Trophoblast cell (in vitro differentiated cells and primary cell): ENCODE results near the gene TSPAN3.

Source experiments
- DNase-seq, 2 donors: peaks; one replicate each; pipeline ENCODE4 v3.0.0-alpha.2; 2016
- H2AFZ ChIP-seq: 2 replicates; pipeline ENCODE4 v1.6.1; 2013; ENCODE audit warnings: low read length, moderate library complexity, mild to moderate bottlenecking; ENCODE audit not compliant: insufficient read depth, poor library complexity
- H2AK5ac ChIP-seq: 2 replicates; pipeline ENCODE4 v1.6.1; 2013; ENCODE audit warnings: mild to moderate bottlenecking, low read length
- H2BK120ac ChIP-seq: 2 replicates; pipeline ENCODE4 v1.6.1; 2013; ENCODE audit warnings: low read length, mild to moderate bottlenecking, moderate library complexity; ENCODE audit not compliant: insufficient read depth, poor library complexity
- H2BK12ac ChIP-seq: 2 replicates; pipeline ENCODE4 v1.6.1; 2013; ENCODE audit warnings: mild to moderate bottlenecking, low read length, moderate library complexity
- H2BK5ac ChIP-seq: 2 replicates; pipeline ENCODE4 v1.6.1; 2013; ENCODE audit warnings: low read length, low read depth, moderate library complexity, mild to moderate bottlenecking; ENCODE audit not compliant: poor library complexity
- H3K14ac ChIP-seq: 2 replicates; pipeline ENCODE4 v1.6.1; 2013; ENCODE audit warnings: mild to moderate bottlenecking, low read length
- H3K18ac ChIP-seq: 2 replicates; pipeline ENCODE4 v1.6.1; 2013; ENCODE audit warnings: mild to moderate bottlenecking, low read length
- H3K23ac ChIP-seq: 2 replicates; pipeline ENCODE4 v1.6.1; 2013; ENCODE audit warnings: low read length
- H3K27ac ChIP-seq: 2 replicates; pipeline ENCODE4 v1.5.1; 2013; ENCODE audit warnings: low read depth, mild to moderate bottlenecking, inconsistent platforms, low read length, moderate library complexity
- H3K27me3 ChIP-seq: 2 replicates; pipeline ENCODE4 v1.6.1; 2013; ENCODE audit warnings: inconsistent platforms, mild to moderate bottlenecking, low read length, moderate library complexity; ENCODE audit not compliant: insufficient read depth
- H3K36me3 ChIP-seq, 2 experiments: 1 replicate in 1 of 2; 2 replicates in 1 of 2; pipeline ENCODE4 v1.6.1; 2013; ENCODE audit warnings: low read length in 2 of 2, mild to moderate bottlenecking in 2 of 2, moderate library complexity in 1 of 2; ENCODE audit not compliant: insufficient read depth in 2 of 2, control insufficient read depth in 1 of 2
- H3K4ac ChIP-seq: 2 replicates; pipeline ENCODE4 v1.6.1; 2013; ENCODE audit warnings: low read depth, mild to moderate bottlenecking, low read length, moderate library complexity
- H3K4me1 ChIP-seq, 2 experiments: 1 replicate in 1 of 2; 2 replicates in 1 of 2; pipeline ENCODE4 v1.6.1; 2013; ENCODE audit warnings: low read length in 2 of 2, mild to moderate bottlenecking in 2 of 2, moderate library complexity in 1 of 2; ENCODE audit not compliant: insufficient read depth in 2 of 2, control insufficient read depth in 1 of 2
- H3K4me2 ChIP-seq: 2 replicates; pipeline ENCODE4 v1.6.1; 2013; ENCODE audit warnings: inconsistent platforms, mild to moderate bottlenecking, low read length, moderate library complexity
- H3K4me3 ChIP-seq: 2 replicates; pipeline ENCODE4 v1.5.1; 2013; ENCODE audit warnings: mild to moderate bottlenecking, low read depth, low read length, inconsistent platforms
- H3K79me1 ChIP-seq: one replicate; pipeline ENCODE4 v1.6.1; 2013; ENCODE audit warnings: low read length
- H3K79me2 ChIP-seq: 2 replicates; pipeline ENCODE4 v1.6.1; 2013; ENCODE audit warnings: low read length, mild to moderate bottlenecking; ENCODE audit not compliant: control insufficient read depth, insufficient read depth, poor library complexity
- H3K9ac ChIP-seq: 2 replicates; pipeline ENCODE4 v1.6.1; 2013; ENCODE audit warnings: mild to moderate bottlenecking, low read length
- H3K9me3 ChIP-seq: 2 replicates; pipeline ENCODE4 v1.6.1; 2013; ENCODE audit warnings: low read depth, mild to moderate bottlenecking, control low read depth, inconsistent platforms, low read length; ENCODE audit not compliant: insufficient read depth
- H4K12ac ChIP-seq: 2 replicates; pipeline ENCODE4 v1.6.1; 2013; ENCODE audit warnings: low read depth, mild to moderate bottlenecking, low read length, moderate library complexity
- H4K8ac ChIP-seq: 2 replicates; pipeline ENCODE4 v1.6.1; 2013; ENCODE audit warnings: low read depth, mild to moderate bottlenecking, low read length, moderate library complexity
- H4K91ac ChIP-seq: one replicate; pipeline ENCODE4 v1.6.1; 2013; ENCODE audit warnings: low read depth, mild to moderate bottlenecking, low read length, moderate library complexity
- WGBS: extraction: QIAGEN DNeasy Blood & Tissue Kit; methylation state at CpG from one replicate; pipeline ENCODE4 v1.1.7; 2013; ENCODE audit warnings: missing lambda C conversion rate; ENCODE audit not compliant: insufficient read length, insufficient coverage; ENCODE audit errors: extremely low coverage; 5-methylcytosine and 5-hydroxymethylcytosine counted together

Gene TSPAN3

DNA sequence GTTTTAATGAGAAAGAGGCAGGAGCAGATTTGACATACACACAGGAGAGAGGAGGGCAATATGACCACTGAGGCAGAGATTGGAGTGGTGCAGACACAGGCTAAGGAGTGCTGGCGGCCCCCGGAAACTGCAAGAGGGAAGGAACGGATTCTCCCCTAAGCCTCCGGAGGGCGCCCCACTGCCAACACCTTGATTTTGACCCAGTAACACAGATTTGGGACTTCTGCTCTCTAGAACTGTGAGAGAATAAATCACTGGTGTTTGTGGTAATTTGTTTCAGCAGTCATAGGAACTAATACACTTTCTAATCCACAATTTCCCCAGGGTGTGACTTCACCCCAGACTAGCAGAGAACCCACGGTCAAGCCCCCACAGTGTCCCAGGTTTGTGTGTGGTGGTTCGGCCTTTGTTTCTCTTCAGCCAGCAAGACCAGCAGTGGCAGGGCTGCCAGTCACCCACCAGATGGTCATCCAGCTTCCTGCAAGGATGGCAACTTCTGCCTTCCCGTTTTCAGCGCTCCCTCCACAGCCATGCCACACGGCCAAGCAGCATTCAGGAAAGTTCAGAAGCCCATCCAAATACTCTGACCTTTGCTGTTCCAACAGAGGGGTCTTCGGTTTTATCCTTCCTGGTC is 23.6 kb upstream of the TSPAN3 start:
- WGBS, result no CpG with 5 or more reads among the region's 11 CpGs
- H3K4me2 ChIP-seq, result no peak overlapping the region
- H2AK5ac ChIP-seq, result no peak overlapping the region
- H3K9me3 ChIP-seq, result no peaks in the 10 kb centered on the region
- H3K36me3 ChIP-seq, result no peaks in the 10 kb centered on the region
- no peak overlapping the region for H2BK120ac ChIP-seq
- H4K91ac ChIP-seq, result no peak overlapping the region
- H2BK5ac ChIP-seq, result no peak overlapping the region
- H3K4me3 ChIP-seq, result no peak overlapping the region
- H3K18ac ChIP-seq, result no peak overlapping the region
- no peaks in the 10 kb centered on the region for H3K27me3 ChIP-seq
- H2BK12ac ChIP-seq, result no peak overlapping the region
- no peak overlapping the region for H3K4ac ChIP-seq
- no peaks in the 10 kb centered on the region for H3K79me1 ChIP-seq
- no peak overlapping the region for H4K12ac ChIP-seq
- no peak overlapping the region for H3K9ac ChIP-seq
- H3K4me1 ChIP-seq, result no peaks in the 10 kb centered on the region
- no peak overlapping the region for H3K27ac ChIP-seq
- DNase-seq, result no peak
- no peak overlapping the region for H4K8ac ChIP-seq
- no peak overlapping the region for H3K14ac ChIP-seq
- no peak overlapping the region for H2AFZ ChIP-seq
- no peak overlapping the region for H3K23ac ChIP-seq
- no peaks in the 10 kb centered on the region for H3K79me2 ChIP-seq

DNA sequence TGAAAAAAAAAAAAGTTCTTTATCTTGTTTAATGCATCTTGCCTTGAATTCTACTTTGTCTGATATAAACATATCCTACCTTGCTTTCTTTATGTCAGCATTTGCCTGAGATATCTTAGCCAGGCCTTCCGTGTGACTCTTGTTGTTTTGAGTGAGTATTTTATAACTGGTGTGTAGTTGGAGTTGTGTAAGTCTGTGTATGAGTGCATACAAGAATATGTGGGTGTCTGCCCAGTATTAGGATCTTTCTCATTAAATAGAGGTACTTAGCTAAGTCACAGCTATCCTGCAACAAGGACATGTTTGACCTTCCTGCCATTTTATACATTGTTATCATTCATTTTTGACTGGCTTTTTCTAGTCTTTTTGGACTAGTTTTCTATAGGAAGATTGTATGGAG is 22.5 kb upstream of the TSPAN3 start:
- Histone ChIP-seq H4K91ac (no peak overlapping the region), H3K18ac (no peak overlapping the region), H3K23ac (no peak overlapping the region), H3K9me3 (no peaks in the 10 kb centered on the region), H3K4me3 (no peak overlapping the region), H3K79me2 (no peaks in the 10 kb centered on the region), H4K12ac (no peak overlapping the region), H3K4ac (no peak overlapping the region), H3K4me2 (no peak overlapping the region), H3K27ac (no peak overlapping the region), H2AFZ (no peak overlapping the region), H2BK120ac (no peak overlapping the region), H2BK12ac (no peak overlapping the region), H3K27me3 (no peaks in the 10 kb centered on the region), H3K9ac (no peak overlapping the region), H3K4me1 (no peaks in the 10 kb centered on the region), H3K14ac (no peak overlapping the region), H2AK5ac (no peak overlapping the region), H4K8ac (no peak overlapping the region), H2BK5ac (no peak overlapping the region), H3K36me3 (no peaks in the 10 kb centered on the region), H3K79me1 (no peaks in the 10 kb centered on the region)
- DNase-seq, result no peak
- no CpG with 5 or more reads among the region's 1 CpG for WGBS

DNA sequence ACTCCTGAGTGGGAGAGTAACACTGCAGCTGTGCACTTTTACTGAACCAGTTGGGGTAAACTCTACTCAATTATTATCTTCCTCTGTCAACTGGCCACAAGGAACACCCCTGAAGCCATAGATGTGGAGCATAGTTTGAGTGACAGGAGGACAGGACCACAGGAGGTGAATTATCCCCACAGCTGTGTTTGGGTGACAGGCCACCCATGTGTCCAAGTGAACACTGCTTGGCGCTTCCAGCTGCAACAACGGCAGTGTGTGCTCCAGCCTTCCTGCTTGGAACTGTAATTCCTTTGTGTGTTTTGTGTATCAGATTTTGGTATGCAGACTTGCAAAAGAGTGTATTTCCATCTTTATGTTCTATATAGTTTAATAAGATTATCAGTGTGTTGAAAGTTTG is 20.2 kb upstream of the TSPAN3 start:
- Histone ChIP-seq H2AK5ac (no peak overlapping the region), H3K4me3 (no peak overlapping the region), H3K4ac (no peak overlapping the region), H3K9me3 (no peaks in the 10 kb centered on the region), H2BK120ac (no peak overlapping the region), H4K12ac (no peak overlapping the region), H2AFZ (no peak overlapping the region), H3K79me1 (no peaks in the 10 kb centered on the region), H3K36me3 (no peaks in the 10 kb centered on the region), H3K79me2 (no peaks in the 10 kb centered on the region), H2BK5ac (no peak overlapping the region), H3K4me1 (no peaks in the 10 kb centered on the region), H3K23ac (no peak overlapping the region), H4K8ac (no peak overlapping the region), H3K18ac (no peak overlapping the region), H3K27ac (no peak overlapping the region), H3K14ac (no peak overlapping the region), H4K91ac (no peak overlapping the region), H3K27me3 (no peaks in the 10 kb centered on the region), H2BK12ac (no peak overlapping the region), H3K4me2 (no peak overlapping the region), H3K9ac (no peak overlapping the region)
- no CpG with 5 or more reads among the region's 2 CpGs for WGBS
- DNase-seq, result no peak

DNA sequence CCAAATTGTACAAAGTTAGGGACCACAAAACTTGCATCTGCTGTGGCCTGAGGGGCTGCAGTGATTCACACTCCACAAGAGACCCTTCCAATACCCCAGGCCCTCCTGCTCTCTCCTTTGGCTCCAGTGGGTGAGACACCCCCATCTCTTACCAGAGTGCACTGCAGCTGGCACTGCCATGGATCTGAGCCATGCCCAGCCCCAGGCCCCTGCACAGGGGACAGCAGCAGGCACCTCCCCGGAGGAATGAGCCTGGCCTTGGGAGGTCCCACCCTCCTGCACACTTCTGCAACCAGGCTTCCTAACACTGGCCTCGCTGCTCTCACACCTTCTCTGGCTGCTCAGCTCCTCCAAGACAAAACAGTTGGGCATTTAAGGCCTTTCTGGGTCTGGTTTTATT is 16.3 kb upstream of the TSPAN3 start:
- Histone ChIP-seq H2BK5ac (no peak overlapping the region), H3K36me3 (no peaks in the 10 kb centered on the region), H2AFZ (no peak overlapping the region), H3K9me3 (no peaks in the 10 kb centered on the region), H3K4me2 (no peak overlapping the region), H3K79me1 (no peaks in the 10 kb centered on the region), H4K12ac (no peak overlapping the region), H4K8ac (no peak overlapping the region), H4K91ac (no peak overlapping the region), H3K27ac (no peak overlapping the region), H3K4me1 (no peaks in the 10 kb centered on the region), H3K14ac (no peak overlapping the region), H2AK5ac (no peak overlapping the region), H3K79me2 (no peaks in the 10 kb centered on the region), H3K4me3 (no peak overlapping the region), H3K18ac (no peak overlapping the region), H3K27me3 (no peaks in the 10 kb centered on the region), H3K23ac (no peak overlapping the region), H2BK120ac (no peak overlapping the region), H2BK12ac (no peak overlapping the region), H3K4ac (no peak overlapping the region), H3K9ac (no peak overlapping the region)
- no CpG with 5 or more reads among the region's 2 CpGs for WGBS
- no peak for DNase-seq
